ENCODE results near the gene HECTD4. TPM values are rescaled to one million over a fixed set of nuclear protein-coding genes. Genes with fewer than 3 reads are reported as not detected.

Gene HECTD4
- total and polyA plus RNA-seq, 12 donors = 3.0 to 33.7 (median 23.9) TPM

DNA sequence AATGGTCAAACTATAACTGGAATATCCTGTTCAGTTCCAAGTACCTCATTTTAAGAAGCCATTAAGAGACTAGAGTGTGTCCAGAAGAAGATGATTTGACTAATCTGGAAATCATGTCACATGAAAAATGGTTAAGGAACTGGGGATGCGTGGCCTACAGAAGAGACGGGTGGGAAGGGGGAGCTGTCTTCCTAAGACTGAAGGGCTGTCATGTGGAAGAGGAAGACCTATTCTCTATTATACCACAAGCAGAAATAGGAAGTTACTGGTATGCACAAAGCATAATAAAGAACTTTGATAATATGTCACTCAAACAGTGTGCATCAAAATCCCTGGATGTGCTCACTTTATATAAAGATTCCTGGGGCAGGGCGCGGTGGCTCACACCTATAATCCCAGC lies 50.3 kb downstream of the HECTD4 start:
- no peak for ATAC-seq
- no peaks in the 10 kb centered on the region for H3K27me3 ChIP-seq
- WGBS, 2 donors = 81 to 87% methylated on average over 4 of the region's 4 CpGs
- H3K4me3 ChIP-seq = no peak overlapping the region
- no peak for DNase-seq
- H3K4me1 ChIP-seq = peaks cover 0 to 30% (median 5%) of the 10 kb centered on the region in 9 donors
- H3K9me3 ChIP-seq = no peaks in the 10 kb centered on the region
- no peaks in the 10 kb centered on the region for H3K36me3 ChIP-seq
- intact Hi-C loops (cut with DNase I) = no loop called here
- TF ChIP-seq, protein P1, sequence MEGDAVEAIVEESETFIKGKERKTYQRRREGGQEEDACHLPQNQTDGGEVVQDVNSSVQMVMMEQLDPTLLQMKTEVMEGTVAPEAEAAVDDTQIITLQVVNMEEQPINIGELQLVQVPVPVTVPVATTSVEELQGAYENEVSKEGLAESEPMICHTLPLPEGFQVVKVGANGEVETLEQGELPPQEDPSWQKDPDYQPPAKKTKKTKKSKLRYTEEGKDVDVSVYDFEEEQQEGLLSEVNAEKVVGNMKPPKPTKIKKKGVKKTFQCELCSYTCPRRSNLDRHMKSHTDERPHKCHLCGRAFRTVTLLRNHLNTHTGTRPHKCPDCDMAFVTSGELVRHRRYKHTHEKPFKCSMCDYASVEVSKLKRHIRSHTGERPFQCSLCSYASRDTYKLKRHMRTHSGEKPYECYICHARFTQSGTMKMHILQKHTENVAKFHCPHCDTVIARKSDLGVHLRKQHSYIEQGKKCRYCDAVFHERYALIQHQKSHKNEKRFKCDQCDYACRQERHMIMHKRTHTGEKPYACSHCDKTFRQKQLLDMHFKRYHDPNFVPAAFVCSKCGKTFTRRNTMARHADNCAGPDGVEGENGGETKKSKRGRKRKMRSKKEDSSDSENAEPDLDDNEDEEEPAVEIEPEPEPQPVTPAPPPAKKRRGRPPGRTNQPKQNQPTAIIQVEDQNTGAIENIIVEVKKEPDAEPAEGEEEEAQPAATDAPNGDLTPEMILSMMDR (IDR thresholded peaks at IDR 0.05) = no peak
- no peak overlapping the region for H3K27ac ChIP-seq

DNA sequence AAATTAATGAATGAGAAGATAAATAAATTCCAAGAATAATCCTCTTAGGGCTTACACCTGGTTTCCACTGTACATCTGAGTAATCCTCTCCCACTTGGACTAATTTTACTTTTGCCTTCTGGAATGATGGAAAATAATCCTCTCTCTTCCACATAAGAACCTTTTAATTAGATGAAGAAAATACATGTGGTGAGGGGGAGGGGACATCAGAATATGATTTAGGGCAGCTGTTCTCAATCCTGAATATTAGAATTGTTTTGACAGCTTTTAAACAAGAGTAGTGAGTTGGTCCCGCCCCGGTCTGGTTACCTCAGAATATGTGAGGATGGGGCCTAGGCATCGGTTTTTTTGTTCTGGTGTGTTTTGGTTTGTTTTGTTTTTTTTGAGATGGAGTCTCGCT lies 51.5 kb downstream of the HECTD4 start:
- H3K27ac ChIP-seq = no peak overlapping the region
- ATAC-seq (no peak), DNase-seq (no peak)
- 93 to 95% methylated on average over 4 of the region's 4 CpGs for WGBS, 2 donors
- H3K27me3 ChIP-seq = no peaks in the 10 kb centered on the region
- H3K36me3 ChIP-seq = no peaks in the 10 kb centered on the region
- intact Hi-C loops (cut with DNase I) = no loop called here
- TF ChIP-seq, protein P1 (IDR thresholded peaks at IDR 0.05) = no peak
- H3K4me1 ChIP-seq = peaks cover 0 to 34% (median 5%) of the 10 kb centered on the region in 9 donors
- no peak overlapping the region for H3K4me3 ChIP-seq
- no peaks in the 10 kb centered on the region for H3K9me3 ChIP-seq

DNA sequence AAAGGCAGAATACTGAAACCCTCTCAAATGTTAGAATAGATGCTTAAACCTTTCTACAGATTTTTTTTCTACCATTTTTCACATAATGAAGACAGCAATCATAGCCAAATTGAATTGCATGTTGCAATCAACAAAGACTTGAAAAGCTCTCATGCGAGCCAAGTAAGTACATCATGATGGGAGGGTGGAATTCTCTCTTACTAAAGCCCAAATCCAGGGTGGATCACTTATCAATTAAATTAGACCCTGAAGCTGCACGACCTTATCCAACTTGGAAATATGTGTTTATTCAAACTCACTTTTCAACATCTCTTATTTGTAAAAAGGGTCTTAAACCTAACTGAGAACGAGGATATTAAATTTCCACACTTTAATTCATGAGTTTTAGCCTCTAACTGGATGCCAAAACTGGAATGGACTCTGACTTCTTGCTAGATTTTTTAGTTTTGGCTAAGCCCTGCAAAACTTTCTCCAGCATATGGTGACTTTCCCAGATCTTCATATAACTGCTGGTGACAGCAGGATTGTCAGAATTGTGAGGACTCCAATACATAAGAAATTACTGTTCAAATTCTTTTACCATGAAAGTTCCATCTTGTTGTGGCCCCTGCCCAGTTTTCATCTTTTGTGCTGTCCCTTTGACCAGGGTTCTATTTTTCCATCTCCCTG lies 53.6 kb downstream of the HECTD4 start:
- 65 to 83% methylated on average over 3 of the region's 3 CpGs for WGBS, 2 donors
- Histone ChIP-seq H3K36me3 (no peaks in the 10 kb centered on the region), H3K27ac (no peak overlapping the region), H3K4me1 (peaks cover 0 to 44% (median 14%) of the 10 kb centered on the region in 9 donors), H3K4me3 (no peak overlapping the region), H3K9me3 (no peaks in the 10 kb centered on the region), H3K27me3 (no peaks in the 10 kb centered on the region)
- ATAC-seq (no peak), DNase-seq (no peak)
- TF ChIP-seq, protein P1 (IDR thresholded peaks at IDR 0.05) = no peak
- intact Hi-C loops (cut with DNase I) = no loop called here

DNA sequence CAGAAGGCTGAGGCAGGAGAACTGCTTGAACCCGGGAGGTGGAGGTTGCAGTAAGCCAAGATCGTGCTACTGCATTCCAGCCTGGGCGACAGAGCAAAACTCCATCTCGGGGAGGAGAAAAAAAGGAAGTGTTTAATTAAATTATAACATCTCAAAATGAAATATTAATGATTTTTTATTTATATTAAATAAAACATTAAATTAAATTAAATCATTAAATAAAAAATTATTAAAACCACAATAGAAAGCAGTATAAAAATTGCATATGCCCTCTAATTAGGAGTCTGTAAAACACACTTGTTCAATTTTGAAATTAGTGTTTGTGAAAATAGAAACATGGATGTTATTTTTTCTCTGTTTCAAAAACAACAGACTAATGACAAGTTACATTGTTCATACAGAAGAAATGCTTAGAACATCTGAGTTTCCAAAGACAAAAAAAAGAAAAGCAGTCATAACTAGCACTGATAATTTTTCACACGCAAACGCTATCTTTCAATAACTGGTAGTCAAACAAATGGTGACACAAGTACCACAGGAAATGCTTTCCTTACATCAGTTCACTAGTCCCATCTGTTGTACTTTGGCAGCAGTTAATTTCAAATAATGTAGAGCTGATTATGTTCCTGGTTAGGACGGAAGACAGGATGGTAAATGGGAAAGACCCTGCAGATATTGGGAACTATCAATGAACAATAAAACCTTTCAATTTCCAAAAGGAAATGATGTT lies 54.9 kb downstream of the HECTD4 start:
- 73 to 77% methylated on average over 7 of the region's 7 CpGs for WGBS, 2 donors
- intact Hi-C loops (cut with DNase I) = no loop called here
- peaks cover 0 to 44% (median 15%) of the 10 kb centered on the region in 9 donors for H3K4me1 ChIP-seq

More for the DNA sequence above, 54.9 kb downstream of the HECTD4 start:
- Histone ChIP-seq H3K27me3 (no peaks in the 10 kb centered on the region), H3K36me3 (no peaks in the 10 kb centered on the region), H3K27ac (no peak overlapping the region), H3K4me3 (no peak overlapping the region), H3K9me3 (no peaks in the 10 kb centered on the region)
- DNase-seq = no peak
- ATAC-seq = no peak
- TF ChIP-seq, protein P1 (IDR thresholded peaks at IDR 0.05) = no peak

Measured in heart right ventricle (tissue), 16 donors.